Subcutaneous adipose tissue (tissue), 4 donors: Measurements from ENCODE around the gene SYT17. TPM values are rescaled to one million over a fixed set of nuclear protein-coding genes. Genes with fewer than 3 reads are reported as not detected.

Experiments used
- CTCF ChIP-seq: fragments of 450-650 bp; IDR thresholded peaks from one replicate; pipeline ENCODE4 v1.5.1; 2016; ENCODE audit warnings: low read depth, mild to moderate bottlenecking, control low read depth, antibody characterized with exemption, moderate library complexity
- total RNA-seq, 4 donors: library from RNA; depleted of rRNA; stranded (reverse); fragments of >200 nt; gene quantifications; one replicate each; pipeline ENCODE4 v1.1.0, GENCODE V29; 2016

SYT17 gene
- total RNA-seq, 4 donors from 2014 or later = 1.3 to 9.2 (median 6.1) TPM

- TF ChIP-seq CTCF = no peak
Measured at GRCh38 chr16:19148189-19148588, 19.9 kb upstream of the SYT17 start.

GRCh38 chr16:19151310-19151709 lies 16.7 kb upstream of the SYT17 start:
- no peak for TF ChIP-seq CTCF

GRCh38 chr16:19152042-19152441 lies 16.0 kb upstream of the SYT17 start:
- TF ChIP-seq CTCF = no peak

- no peak for TF ChIP-seq CTCF
Measured at GRCh38 chr16:19153876-19154275, 14.2 kb upstream of the SYT17 start.

- no peak for TF ChIP-seq CTCF
Measured at GRCh38 chr16:19162085-19162484, 6.0 kb upstream of the SYT17 start.

GRCh38 chr16:19163215-19163614 lies 4.8 kb upstream of the SYT17 start:
- TF ChIP-seq CTCF = no peak

GRCh38 chr16:19164285-19164684 lies 3.8 kb upstream of the SYT17 start:
- no peak for TF ChIP-seq CTCF

GRCh38 chr16:19165101-19165500 lies 2.9 kb upstream of the SYT17 start:
- no peak for TF ChIP-seq CTCF
